Natural killer cell (primary cell): Measurements from ENCODE around the gene GMCL1. TPM values are rescaled to one million over a fixed set of nuclear protein-coding genes. Genes with fewer than 3 reads are reported as not detected.
A peak's percentile ranks its signal among the peaks of the same experiment; 100 is the strongest.

ENCODE experiments used
- ATAC-seq, 3 donors: fragments of 150-1000 bp in 2 of 3; fragments of 200-7000 bp in 1 of 3; cut with Tn5 transposase; 1 replicate in 1 of 3; 2 replicates in 2 of 3; pipeline ENCODE4 v1.10.0; 2021; ENCODE audit warnings: mild to moderate bottlenecking in 2 of 3, moderate library complexity in 2 of 3
- DNase-seq, 2 donors: peaks; one replicate each; pipeline versions ENCODE4 v3.0.0 to v3.0.0-alpha.2; 2013 to 2021; ENCODE audit warnings: mixed read lengths in 1 of 2
- H3K27ac ChIP-seq: one replicate; pipeline ENCODE4 v1.5.1; 2013; ENCODE audit warnings: mild to moderate bottlenecking, low read length
- H3K27me3 ChIP-seq: one replicate; pipeline ENCODE4 v1.6.1; 2013; ENCODE audit warnings: low read length; ENCODE audit not compliant: control insufficient read depth, insufficient read depth
- H3K36me3 ChIP-seq: one replicate; pipeline ENCODE4 v1.6.1; 2013; ENCODE audit warnings: low read length; ENCODE audit not compliant: control insufficient read depth, insufficient read depth
- H3K4me1 ChIP-seq: one replicate; pipeline ENCODE4 v1.6.1; 2013; ENCODE audit warnings: low read length; ENCODE audit not compliant: control insufficient read depth, insufficient read depth
- H3K4me3 ChIP-seq: one replicate; pipeline ENCODE4 v1.5.1; 2013; ENCODE audit warnings: low read length
- H3K9me3 ChIP-seq: one replicate; pipeline ENCODE4 v1.6.1; 2013; ENCODE audit warnings: low read length; ENCODE audit not compliant: control insufficient read depth, insufficient read depth
- H3K27ac Mint-ChIP-seq, 2 donors: one replicate each; pipeline ENCODE4 v1.8.0; 2022; ENCODE audit warnings: mild to moderate bottlenecking in 2 of 2, mixed read lengths in 2 of 2, moderate library complexity in 1 of 2
- H3K27me3 Mint-ChIP-seq, 2 donors: one replicate each; pipeline ENCODE4 v1.8.0; 2022; ENCODE audit warnings: low read depth in 2 of 2, mixed read lengths in 2 of 2
- H3K36me3 Mint-ChIP-seq: one replicate; pipeline ENCODE4 v1.8.0; 2022; ENCODE audit warnings: mixed read lengths
- H3K4me1 Mint-ChIP-seq, 2 donors: one replicate each; pipeline ENCODE4 v1.8.0; 2022; ENCODE audit warnings: mixed read lengths in 2 of 2
- H3K4me3 Mint-ChIP-seq: one replicate; pipeline ENCODE4 v1.8.0; 2022; ENCODE audit warnings: mild to moderate bottlenecking, moderate library complexity, mixed read lengths
- H3K9me3 Mint-ChIP-seq, 2 donors: one replicate each; pipeline ENCODE4 v1.8.0; 2022; ENCODE audit warnings: mixed read lengths in 2 of 2
- WGBS: methylation state at CpG from one replicate; pipeline ENCODE4 v1.1.7; 2013; ENCODE audit warnings: missing lambda C conversion rate; ENCODE audit not compliant: insufficient coverage; 5-methylcytosine and 5-hydroxymethylcytosine counted together
- intact Hi-C: fragments of 100-400 bp; cut with micrococcal nuclease; formaldehyde crosslinking; loops from one replicate; pipeline ENCODE4 v1.14.2; 2022
- total RNA-seq, 4 donors: library from RNA; stranded (reverse); fragments of 120-200 nt in 1 of 4; gene quantifications; one replicate each; pipeline versions ENCODE4 v1.2.3 to v1.2.4, GENCODE V29; 2013 to 2022
- TF ChIP-seq, protein P1 (sequence below): fragments of 200-600 bp; IDR thresholded peaks from one replicate; pipeline ENCODE4 v1.8.0; 2022; ENCODE audit warnings: antibody characterized with exemption

The GMCL1 gene
- total RNA-seq, 3 donors from 2014 or later (not counting 1 experiment from before 2014, with no cell fraction given): 34.6 to 49.4 (median 35.9) TPM

DNA sequence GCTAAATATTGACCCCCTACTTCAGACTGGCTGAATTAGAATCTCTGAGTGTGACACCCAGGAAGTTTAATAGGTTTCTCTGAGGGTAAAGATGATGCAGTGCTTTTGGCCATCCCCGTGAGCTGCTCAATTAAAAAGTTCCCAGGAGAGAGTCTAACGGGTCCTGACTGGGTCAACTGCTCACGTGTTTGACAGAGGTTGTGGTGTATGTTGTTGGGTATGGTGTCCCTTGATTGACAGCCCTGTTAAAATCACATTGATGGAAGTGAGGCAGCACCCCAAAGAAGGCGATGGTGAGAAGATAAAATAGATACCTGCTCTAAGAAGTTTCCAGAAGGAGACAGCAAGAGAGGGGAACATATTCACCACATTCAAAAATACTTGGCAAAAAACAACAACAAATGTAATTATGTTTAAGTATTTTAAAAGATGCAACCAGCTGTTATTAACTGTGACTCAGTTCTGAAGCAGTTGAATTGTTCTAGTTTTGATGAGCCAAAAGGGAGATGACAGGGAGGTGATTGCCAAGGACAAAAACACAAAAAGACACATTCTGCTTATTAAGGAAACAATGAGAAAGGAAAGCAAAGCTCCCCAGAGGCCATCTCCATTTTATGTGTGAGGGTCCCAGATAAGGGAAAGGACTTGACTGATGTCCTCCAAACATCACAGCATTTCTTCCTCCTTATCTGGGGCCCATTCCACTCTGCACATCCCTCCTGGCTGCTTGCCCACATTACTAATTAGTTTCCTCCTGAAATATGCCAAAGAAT lies 11.5 kb upstream of the GMCL1 start:
- H3K4me1 ChIP-seq: no peaks in the 10 kb centered on the region
- Mint-ChIP-seq H3K27me3 (no peaks in the 10 kb centered on the region), H3K9me3 (no peaks in the 10 kb centered on the region), H3K4me1 (peaks cover 0 to 5% of the 10 kb centered on the region in 2 donors), H3K4me3 (no peak overlapping the region), H3K36me3 (peaks cover 9% of the 10 kb centered on the region), H3K27ac (no peak overlapping the region)
- H3K27ac ChIP-seq: no peak overlapping the region
- intact Hi-C loops: loop anchor here (1.0 kb wide), 1 partner anchor 94 kb away; no protein-coding TSS in a partner anchor
- H3K4me3 ChIP-seq: no peak overlapping the region
- ATAC-seq: no peak
- no peak for DNase-seq
- H3K9me3 ChIP-seq: no peaks in the 10 kb centered on the region
- no peaks in the 10 kb centered on the region for H3K27me3 ChIP-seq
- peaks cover 21% of the 10 kb centered on the region for H3K36me3 ChIP-seq
- TF ChIP-seq, protein P1, sequence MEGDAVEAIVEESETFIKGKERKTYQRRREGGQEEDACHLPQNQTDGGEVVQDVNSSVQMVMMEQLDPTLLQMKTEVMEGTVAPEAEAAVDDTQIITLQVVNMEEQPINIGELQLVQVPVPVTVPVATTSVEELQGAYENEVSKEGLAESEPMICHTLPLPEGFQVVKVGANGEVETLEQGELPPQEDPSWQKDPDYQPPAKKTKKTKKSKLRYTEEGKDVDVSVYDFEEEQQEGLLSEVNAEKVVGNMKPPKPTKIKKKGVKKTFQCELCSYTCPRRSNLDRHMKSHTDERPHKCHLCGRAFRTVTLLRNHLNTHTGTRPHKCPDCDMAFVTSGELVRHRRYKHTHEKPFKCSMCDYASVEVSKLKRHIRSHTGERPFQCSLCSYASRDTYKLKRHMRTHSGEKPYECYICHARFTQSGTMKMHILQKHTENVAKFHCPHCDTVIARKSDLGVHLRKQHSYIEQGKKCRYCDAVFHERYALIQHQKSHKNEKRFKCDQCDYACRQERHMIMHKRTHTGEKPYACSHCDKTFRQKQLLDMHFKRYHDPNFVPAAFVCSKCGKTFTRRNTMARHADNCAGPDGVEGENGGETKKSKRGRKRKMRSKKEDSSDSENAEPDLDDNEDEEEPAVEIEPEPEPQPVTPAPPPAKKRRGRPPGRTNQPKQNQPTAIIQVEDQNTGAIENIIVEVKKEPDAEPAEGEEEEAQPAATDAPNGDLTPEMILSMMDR: no peak
- 87% methylated on average over 3 of the region's 4 CpGs for WGBS

DNA sequence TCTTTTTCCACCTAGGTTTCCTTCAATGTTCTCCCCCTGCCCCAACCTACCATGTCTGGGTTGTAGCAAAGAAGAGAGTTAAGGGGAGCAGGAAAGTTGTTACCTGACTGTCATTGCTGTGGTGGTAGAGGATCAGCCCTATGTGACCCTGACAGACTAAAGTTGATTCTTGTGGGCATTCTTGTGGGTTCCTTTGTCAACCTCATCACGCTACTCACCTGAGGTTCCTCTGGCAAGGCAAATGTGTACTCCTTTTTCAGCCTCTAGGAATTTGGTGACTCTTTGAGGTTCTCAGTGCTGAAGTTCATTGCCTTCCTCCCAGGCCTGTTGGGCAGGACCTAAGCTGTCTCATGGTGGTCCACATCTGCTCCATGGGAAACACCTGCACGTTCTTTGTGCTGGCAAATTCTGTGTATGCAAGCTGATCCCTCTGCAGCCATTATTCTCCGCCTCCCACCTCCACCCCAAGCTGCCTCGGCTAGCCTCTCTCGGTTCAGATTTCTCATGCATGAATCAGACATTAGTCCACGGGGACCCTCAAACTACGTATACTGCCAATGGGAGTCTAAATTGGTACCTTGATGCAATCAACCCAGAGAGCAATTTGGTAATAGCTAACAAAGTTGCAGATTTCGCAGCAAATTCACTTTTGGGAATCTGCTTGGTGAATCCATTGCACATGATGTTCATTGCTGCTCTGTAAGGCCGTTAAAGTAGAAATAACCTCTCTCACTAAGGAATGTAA lies 1.5 kb upstream of the GMCL1 start:
- Mint-ChIP-seq H3K4me3 (peak overlapping the region; percentile 99), H3K9me3 (no peaks in the 10 kb centered on the region), H3K27me3 (no peaks in the 10 kb centered on the region), H3K4me1 (peaks cover 28 to 33% of the 10 kb centered on the region in 2 donors), H3K27ac (peak overlapping the region; percentile 81 to 99), H3K36me3 (no peaks in the 10 kb centered on the region)
- Histone ChIP-seq H3K9me3 (no peaks in the 10 kb centered on the region), H3K4me1 (peaks cover 27% of the 10 kb centered on the region), H3K4me3 (no peak overlapping the region), H3K27ac (no peak overlapping the region), H3K27me3 (no peaks in the 10 kb centered on the region), H3K36me3 (no peaks in the 10 kb centered on the region)
- WGBS: 86% methylated on average over 8 of the region's 9 CpGs
- TF ChIP-seq, protein P1: no peak
- intact Hi-C loops: loop anchor here (5.0 to 10.0 kb wide), 3 partner anchors 186 to 393 kb away; partner anchors contain the start of genes AAK1, NFU1 and PCBP1
- ATAC-seq (no peak), DNase-seq (peak in 1 of 2 donors; percentile 19)

DNA sequence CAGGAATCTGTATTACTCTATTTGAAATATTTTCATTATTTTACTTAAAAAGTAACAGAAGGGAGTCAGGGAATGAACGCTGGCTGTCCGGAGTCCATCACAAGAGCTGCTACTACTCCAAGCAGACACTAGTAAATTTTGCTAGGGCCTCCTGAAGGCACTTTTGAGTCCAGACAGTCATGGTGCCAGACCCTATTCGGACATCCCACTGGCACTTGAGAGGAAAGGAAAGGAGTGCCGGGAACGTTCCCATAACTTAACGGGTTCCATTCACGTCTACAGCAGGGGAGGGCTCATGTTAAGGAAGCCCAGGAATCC lies 563 bp upstream of the GMCL1 start:
- WGBS: 13% methylated on average over 7 of the region's 7 CpGs
- no peaks in the 10 kb centered on the region for H3K36me3 ChIP-seq
- H3K9me3 Mint-ChIP-seq: no peaks in the 10 kb centered on the region
- H3K4me1 ChIP-seq: peaks cover 27% of the 10 kb centered on the region
- peak overlapping the region; percentile 99 for H3K4me3 Mint-ChIP-seq
- peak overlapping the region; percentile 49 for H3K4me3 ChIP-seq
- H3K27ac Mint-ChIP-seq: peak overlapping the region; percentile 81 to 99
- H3K27me3 ChIP-seq: no peaks in the 10 kb centered on the region
- H3K9me3 ChIP-seq: no peaks in the 10 kb centered on the region
- H3K27ac ChIP-seq: peak overlapping the region; percentile 84
- no peaks in the 10 kb centered on the region for H3K36me3 Mint-ChIP-seq
- no peak for DNase-seq
- H3K27me3 Mint-ChIP-seq: no peaks in the 10 kb centered on the region
- TF ChIP-seq, protein P1: no peak
- intact Hi-C loops: loop anchor here (1.0 to 10.0 kb wide), 5 partner anchors 54 to 394 kb away; partner anchors contain the start of genes AAK1, NFU1 and PCBP1
- ATAC-seq: no peak
- peaks cover 34 to 43% of the 10 kb centered on the region in 2 donors for H3K4me1 Mint-ChIP-seq
